ENCODE measurements around the gene SNCA.

The SNCA gene

DNA sequence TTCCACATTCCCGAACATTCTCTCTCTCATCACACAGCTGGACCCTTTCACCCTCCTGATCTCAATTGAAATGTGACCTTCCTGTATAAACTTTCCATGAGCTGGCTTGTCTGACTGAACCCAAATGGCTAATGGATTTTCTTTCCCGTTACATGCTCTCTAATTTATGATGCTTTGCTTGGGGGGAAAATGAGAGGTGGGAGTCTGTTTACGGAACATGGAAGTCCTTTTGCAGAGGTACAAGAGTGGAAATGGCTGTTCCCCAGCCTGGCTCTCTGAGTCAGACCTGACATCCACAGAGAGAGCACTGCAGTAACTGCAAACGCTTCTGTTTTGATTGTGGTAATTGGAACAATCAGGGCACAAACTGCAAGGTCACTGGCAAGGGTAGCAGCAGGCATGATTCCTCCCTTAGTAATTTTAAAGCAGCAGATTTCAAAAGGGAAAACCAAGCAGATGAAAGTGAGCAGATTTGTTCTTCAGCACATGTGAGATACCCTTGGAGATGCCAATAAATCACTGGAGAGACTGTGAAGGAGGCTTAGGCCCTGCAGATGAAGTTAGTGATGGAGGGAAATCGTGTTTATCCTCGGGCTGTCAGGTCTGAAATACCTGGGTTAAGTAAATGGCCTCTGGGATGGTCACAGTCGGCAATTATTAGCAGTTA is 83.9 kb downstream of the SNCA start:
- no peak for DNase-seq

DNA sequence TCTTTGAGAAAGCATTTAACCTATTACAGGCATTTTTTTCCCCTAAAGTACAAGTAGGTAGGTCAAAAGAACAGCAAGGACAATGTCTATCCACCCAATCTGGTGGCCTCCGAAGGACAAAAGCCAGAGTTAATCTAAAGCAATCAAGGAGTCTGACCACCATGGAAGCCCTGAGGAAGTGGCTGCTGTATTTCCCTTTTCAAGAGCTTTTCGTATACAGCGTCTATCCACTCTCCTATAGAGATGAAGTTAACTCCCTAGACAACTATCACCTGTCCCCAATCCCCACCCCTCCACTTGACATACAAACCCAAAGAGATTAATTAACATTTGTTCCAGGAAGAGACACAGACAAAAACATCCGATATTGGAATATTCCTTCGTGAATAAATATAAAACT is 85.5 kb downstream of the SNCA start:
- DNase-seq = no peak

DNA sequence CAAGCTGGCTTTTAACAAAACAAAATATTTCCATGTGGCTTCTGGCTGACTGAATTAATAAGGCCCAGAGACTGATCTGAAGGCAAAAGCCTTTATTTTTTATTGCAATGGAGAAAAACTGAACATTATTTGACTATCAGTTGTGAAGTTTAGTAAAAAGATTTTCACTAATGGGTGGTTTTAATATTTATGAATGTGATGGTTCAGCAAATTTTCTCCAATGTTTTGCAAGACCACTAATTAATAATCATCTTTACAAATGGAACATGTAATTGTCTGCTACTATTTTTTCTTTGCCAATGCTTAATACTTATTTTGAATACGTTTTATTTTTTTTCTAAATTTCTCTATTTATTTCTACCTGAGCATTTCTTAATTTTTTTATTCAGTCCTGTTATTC is 90.6 kb downstream of the SNCA start:
- DNase-seq = no peak

DNA sequence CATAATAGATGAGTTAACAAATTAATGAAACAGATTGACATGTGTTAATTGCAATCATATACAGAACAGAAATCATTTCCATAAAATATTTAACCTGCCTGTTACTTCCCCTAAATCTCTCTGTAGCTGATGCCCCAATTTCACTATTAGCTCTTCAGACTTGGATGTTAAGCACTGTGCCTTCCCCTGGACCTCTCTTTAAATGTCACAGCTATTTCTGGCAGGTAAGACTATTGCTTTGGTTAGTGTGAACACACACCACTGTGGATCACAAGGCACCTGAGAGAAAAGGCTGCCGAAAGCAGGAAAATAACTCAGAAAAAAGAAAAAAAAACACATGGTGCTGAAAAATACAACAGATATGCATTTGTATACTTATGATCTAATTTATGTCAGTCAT is 91.3 kb downstream of the SNCA start:
- no peak for DNase-seq

GRCh38 chr4:89744914-89745313 is 92.0 kb downstream of the SNCA start:
- DNase-seq = no peak

- DNase-seq = no peak
Measured at GRCh38 chr4:89741768-89742167, 95.2 kb downstream of the SNCA start.

DNA sequence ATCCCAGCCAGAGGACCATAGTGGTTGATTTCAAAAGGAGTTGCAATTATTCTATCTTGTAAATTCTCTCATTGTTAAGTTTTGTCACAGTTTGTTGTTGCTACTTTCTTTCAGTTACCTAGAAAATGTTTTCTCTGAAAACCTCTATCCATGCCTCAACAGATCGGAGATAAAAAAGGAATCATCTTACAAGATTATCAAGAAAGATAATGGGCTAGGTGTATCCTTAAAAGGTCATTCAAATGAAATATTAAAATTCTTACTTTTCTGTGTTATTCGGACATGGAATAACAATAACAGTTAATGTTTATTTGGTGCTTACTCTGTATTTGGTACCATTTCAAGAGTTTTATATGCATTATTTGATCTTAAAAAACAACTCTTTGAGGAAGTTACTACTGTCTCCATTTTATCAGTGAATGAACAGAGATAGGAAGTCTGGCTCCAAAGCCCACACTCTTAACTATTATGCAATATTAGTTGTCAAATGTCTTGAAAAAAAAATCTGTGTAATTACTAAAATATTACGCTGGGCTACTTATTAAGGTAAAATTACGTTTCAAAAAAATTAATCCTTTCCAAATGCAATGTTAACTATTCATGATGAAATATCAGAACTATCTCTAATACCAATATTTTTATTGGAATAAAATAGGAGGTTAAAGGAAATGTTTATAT is 97.5 kb downstream of the SNCA start:
- DNase-seq = no peak

GRCh38 chr4:89737888-89738287 is 99.1 kb downstream of the SNCA start:
- no peak for DNase-seq

- no peak for DNase-seq
Measured at GRCh38 chr4:89733946-89734345, 103.0 kb downstream of the SNCA start.

DNA sequence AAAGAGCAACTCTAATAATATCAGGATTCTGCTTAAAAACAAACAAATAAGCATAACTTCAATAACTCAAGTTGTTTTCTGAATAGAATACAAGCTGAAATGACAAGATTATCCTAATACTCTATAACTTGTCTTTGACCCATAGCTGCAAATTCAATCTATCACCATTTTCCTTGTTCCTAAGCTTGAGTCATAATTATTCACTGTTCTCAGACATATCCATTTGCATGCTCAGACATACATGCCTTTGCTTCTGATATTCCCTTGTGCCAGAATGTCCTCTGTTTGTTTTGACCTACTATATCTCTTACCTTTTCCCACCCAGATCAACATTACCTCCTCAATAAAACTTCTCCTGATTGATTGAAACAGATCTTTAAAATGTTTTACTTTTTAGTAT is 109.7 kb downstream of the SNCA start:
- DNase-seq = no peak

DNA sequence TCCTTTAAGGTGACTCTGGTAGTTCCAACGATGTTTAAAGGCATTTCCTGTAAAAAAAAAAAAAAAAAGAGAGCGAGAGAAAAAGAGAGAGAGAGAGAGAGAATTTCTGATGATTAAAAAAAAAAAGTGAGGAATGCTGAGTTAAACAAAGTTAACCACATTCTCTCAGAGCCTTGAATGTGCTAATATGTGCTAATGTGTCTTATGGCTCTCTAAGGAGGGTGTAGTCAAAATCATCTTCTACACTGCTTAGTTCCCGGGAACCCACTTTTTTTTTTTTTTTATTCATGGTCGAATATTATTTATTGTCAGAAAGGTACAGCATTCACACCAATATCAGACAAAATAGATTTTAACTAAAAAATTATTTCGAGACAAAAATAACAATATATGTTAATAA is 111.7 kb downstream of the SNCA start:
- DNase-seq = no peak

DNA sequence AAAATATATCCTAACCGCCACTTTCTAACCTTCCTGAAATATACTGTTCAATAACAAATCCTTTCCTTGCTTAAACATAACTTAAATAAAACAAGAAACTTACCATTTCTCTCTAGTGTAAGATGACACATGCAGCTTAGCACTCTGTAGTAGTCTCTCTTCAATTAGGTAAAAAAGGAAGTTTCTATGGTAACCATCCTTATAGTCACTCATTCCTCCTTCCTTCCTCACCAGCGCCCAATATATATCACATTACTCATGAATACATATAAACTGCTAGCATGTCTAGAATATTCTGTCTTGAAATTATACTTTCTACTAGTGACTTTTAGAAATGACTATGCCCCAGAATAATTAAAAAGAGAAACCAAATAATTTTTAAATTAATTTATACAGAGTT is 112.2 kb downstream of the SNCA start:
- no peak for DNase-seq

DNA sequence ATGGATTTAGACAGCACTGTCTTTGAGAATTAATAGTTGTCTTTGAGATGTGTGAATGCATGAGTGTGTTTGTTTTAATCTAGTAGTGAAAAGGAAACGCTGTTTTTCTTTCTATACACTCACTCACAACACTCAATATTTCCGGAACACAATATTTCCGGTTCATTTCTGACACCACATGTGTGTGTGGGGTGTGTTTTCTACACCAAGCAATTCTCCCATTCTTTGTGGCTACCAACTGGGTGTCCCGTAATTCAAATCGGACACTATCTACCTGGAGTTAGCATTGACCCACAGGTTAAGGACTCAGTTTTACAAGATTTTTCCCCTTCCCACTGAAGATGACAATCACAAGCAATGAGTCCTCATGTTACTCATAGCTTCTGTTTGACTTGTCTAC is 113.9 kb downstream of the SNCA start:
- no peak for DNase-seq

- no peak for DNase-seq
Measured at GRCh38 chr4:89722517-89722916, 114.4 kb downstream of the SNCA start.

DNA sequence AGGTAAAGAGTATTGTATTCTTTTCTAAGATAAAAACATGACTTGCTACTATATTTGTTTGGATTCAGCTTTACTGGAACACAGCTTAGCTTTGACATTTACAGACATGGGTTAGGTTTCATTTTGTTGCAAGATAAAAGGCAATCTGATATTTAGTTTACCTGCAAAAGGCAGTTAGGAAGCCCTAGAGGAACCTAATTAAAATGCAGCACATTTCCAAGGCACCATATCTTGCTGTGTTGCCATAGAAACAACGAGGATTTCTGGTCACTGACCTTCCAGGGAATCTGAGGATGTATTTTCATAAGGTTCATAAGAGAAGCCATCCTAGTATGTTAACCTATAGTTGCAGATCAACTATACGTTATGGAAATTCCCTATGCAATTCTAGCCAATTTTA is 116.0 kb downstream of the SNCA start:
- DNase-seq = no peak

- no peak for DNase-seq
Measured at GRCh38 chr4:89719536-89720090, 117.3 kb downstream of the SNCA start.

GRCh38 chr4:89716893-89717292 is 120.1 kb downstream of the SNCA start:
- DNase-seq = no peak

DNA sequence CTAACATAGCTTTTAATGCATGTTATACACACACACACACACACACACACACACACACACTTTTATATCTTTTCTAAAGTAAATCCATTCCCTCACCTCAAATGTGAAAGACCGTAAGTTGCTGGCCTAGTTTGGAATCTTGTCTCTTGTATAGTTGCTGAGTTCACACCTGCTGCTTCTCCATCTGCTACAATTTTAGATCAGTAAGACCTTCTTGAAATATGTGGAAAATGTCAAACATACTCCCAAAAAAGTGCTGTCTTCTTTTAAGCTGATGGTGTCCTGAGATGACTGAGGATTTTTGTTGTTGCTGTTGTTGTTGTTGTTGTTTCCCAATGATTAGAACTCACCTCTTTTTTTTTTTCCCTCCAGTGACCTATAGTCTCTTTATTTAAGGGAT is 121.3 kb downstream of the SNCA start:
- no peak for DNase-seq

DNA sequence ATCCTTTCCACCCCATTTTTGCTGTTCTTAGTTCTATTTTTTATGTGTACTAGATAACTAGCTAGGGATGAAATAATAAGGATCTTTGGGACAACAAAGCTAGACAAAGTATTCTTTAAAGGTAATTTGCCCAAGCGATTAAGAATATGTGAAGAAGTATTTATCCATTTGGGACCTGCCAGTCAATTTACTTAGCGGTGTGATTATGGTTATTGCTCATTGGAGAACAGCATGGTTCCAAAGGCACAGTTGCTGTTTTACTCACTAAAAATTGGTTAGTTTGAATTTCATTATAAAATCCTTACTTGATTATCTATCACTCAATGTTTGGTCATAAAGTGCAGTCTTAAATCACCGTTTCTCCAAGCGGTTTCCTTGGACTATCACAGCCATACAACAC is 124.1 kb downstream of the SNCA start:
- no peak for DNase-seq

GRCh38 chr4:89712141-89712540 is 124.8 kb downstream of the SNCA start:
- no peak for DNase-seq

- no peak for DNase-seq
Measured at GRCh38 chr4:89708903-89709421, 128.0 kb downstream of the SNCA start.

DNA sequence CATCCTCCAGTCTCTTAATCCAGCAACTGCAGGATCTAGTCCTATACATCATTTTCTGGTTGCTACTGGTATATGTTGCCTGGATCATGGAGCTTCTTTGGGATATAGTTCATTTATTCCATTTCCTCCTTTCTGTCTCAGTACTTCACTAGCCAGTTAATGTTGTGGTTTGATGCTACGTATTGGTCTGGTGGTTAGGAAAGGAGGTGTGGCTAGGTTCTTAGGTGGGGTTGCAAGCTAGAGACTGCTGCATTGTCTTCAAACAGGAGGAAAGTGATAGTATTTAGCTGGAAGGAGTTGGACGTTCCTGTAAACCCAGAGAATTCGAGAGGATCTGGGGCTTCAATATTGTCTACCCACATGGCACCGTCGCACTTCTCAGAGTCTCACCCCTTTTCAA is 129.5 kb downstream of the SNCA start:
- DNase-seq = no peak

DNA sequence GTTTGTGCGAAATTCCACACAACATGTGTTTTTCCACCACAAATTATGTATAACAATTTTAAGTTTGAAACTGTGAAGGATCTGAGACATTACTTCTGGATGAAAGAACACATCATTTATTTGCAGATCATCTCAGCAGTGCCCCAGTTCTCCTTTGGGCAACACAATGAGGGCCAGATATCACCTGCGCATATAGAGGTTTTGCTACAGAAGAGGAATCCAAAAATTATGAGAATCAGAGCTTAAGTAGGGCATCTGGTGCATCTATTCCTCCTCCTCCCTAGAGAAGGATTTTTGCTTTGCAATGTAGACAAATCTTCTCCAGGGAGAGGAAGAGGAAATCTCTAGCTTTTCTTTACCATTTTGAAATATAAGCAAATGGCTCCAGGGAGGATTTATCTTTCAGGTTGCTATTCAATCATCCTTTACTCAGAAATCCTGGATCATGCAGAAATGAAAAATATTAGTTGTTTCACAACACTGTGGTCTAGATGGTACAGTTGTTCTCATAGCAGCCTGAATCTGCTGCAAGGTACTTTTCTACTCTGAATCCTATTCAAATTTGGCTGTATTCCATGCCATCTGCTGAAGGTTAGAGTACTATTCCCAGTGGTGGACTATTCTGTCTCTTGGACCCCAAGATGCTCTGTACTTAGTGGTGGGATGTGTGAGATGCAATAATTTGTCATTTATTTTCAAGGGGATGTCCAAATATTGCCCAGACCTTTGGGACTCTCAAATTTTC is 132.1 kb downstream of the SNCA start:
- DNase-seq = no peak

All from GF-D8 (cell line).